ENCODE results near the gene RAB20.

The RAB20 gene

GRCh38 chr13:110555601-110556223, 5.8 kb downstream of the RAB20 start:
- H3K4me3 ChIP-seq (ENCODE audit: low read depth, low read length) = no peak overlapping the region
- DNase-seq (ENCODE audit: low read depth) = no peak
- TF ChIP-seq, protein P1, sequence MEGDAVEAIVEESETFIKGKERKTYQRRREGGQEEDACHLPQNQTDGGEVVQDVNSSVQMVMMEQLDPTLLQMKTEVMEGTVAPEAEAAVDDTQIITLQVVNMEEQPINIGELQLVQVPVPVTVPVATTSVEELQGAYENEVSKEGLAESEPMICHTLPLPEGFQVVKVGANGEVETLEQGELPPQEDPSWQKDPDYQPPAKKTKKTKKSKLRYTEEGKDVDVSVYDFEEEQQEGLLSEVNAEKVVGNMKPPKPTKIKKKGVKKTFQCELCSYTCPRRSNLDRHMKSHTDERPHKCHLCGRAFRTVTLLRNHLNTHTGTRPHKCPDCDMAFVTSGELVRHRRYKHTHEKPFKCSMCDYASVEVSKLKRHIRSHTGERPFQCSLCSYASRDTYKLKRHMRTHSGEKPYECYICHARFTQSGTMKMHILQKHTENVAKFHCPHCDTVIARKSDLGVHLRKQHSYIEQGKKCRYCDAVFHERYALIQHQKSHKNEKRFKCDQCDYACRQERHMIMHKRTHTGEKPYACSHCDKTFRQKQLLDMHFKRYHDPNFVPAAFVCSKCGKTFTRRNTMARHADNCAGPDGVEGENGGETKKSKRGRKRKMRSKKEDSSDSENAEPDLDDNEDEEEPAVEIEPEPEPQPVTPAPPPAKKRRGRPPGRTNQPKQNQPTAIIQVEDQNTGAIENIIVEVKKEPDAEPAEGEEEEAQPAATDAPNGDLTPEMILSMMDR (conservative IDR thresholded peaks at IDR 0.05; ENCODE audit: low read depth, low read length) = no peak

- H3K4me3 ChIP-seq (ENCODE audit: low read depth, low read length) = no peak overlapping the region
- TF ChIP-seq, protein P1 (conservative IDR thresholded peaks at IDR 0.05; ENCODE audit: low read depth, low read length) = no peak
- no peak for DNase-seq (ENCODE audit: low read depth)
Observed at GRCh38 chr13:110554946-110555345, 6.6 kb downstream of the RAB20 start.

DNA sequence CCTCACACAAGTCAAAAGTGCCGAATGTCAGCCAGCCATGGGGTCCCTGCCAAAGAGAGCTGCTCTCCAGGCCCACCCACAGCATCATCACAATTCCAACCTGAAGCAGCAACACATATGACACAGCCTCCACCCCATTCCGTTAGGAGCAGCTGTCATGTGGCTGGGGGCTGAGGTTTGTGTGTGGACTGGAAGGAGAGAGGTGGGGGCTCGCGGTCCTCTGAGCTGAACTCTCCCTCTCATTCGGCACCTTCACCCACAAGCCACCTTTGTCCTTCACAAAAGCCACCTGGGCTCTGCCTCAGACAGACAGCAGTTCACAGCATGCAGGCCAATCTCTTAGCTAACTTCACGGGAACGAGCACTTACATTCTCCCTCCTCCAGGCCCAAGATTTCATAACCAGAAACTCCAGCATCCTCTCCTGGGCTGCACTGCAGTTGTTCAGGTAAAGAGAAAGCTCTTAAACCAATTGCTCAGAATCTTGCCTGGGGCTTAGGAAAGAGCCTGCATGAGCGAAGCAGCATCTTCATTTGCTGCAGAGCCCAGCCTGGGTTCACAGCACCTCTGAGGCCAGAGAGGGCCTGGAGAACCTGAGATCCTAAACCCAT, 7.2 kb downstream of the RAB20 start:
- no peak for DNase-seq (ENCODE audit: low read depth)
- TF ChIP-seq, protein P1 (conservative IDR thresholded peaks at IDR 0.05; ENCODE audit: low read depth, low read length) = no peak
- H3K4me3 ChIP-seq (ENCODE audit: low read depth, low read length) = no peak overlapping the region

- no peak for DNase-seq (ENCODE audit: low read depth)
- TF ChIP-seq, protein P1 (conservative IDR thresholded peaks at IDR 0.05; ENCODE audit: low read depth, low read length) = no peak
- H3K4me3 ChIP-seq (ENCODE audit: low read depth, low read length) = no peak overlapping the region
Observed at GRCh38 chr13:110553417-110553816, 8.1 kb downstream of the RAB20 start.

- H3K4me3 ChIP-seq (ENCODE audit: low read depth, low read length) = no peak overlapping the region
- DNase-seq (ENCODE audit: low read depth) = no peak
- TF ChIP-seq, protein P1 (conservative IDR thresholded peaks at IDR 0.05; ENCODE audit: low read depth, low read length) = no peak
Observed at GRCh38 chr13:110552767-110553166, 8.8 kb downstream of the RAB20 start.

GRCh38 chr13:110551284-110551683, 10.2 kb downstream of the RAB20 start:
- no peak overlapping the region for H3K4me3 ChIP-seq (ENCODE audit: low read depth, low read length)
- TF ChIP-seq, protein P1 (conservative IDR thresholded peaks at IDR 0.05; ENCODE audit: low read depth, low read length) = no peak
- no peak for DNase-seq (ENCODE audit: low read depth)

- no peak for DNase-seq (ENCODE audit: low read depth)
- TF ChIP-seq, protein P1 (conservative IDR thresholded peaks at IDR 0.05; ENCODE audit: low read depth, low read length) = no peak
- no peak overlapping the region for H3K4me3 ChIP-seq (ENCODE audit: low read depth, low read length)
Observed at GRCh38 chr13:110549795-110550160, 11.7 kb downstream of the RAB20 start.

Data from choroid plexus epithelial cell (primary cell).